GM19099 (cell line): ENCODE data around the gene MMP13.

Source experiments
- POLR2A ChIP-seq: IDR thresholded peaks from 3 replicates; pipeline ENCODE4 v1.6.1; 2011; ENCODE audit warnings: low read depth; ENCODE audit not compliant: insufficient read length; ENCODE audit errors: extremely low read depth

Gene MMP13

GRCh38 chr11:102950622-102951081, 4.9 kb downstream of the MMP13 start:
- no peak for TF ChIP-seq POLR2A

GRCh38 chr11:102946237-102946636, 9.3 kb downstream of the MMP13 start:
- TF ChIP-seq POLR2A, result no peak

GRCh38 chr11:102940714-102941588, 14.6 kb downstream of the MMP13 start:
- TF ChIP-seq POLR2A, result no peak

GRCh38 chr11:102936864-102937509, 18.5 kb downstream of the MMP13 start:
- no peak for TF ChIP-seq POLR2A

- no peak for TF ChIP-seq POLR2A
These were observed 20.0 kb downstream of the MMP13 start for GRCh38 chr11:102935514-102935913.

- no peak for TF ChIP-seq POLR2A
These were observed 20.8 kb downstream of the MMP13 start for GRCh38 chr11:102934735-102935134.

GRCh38 chr11:102933627-102934026, 21.9 kb downstream of the MMP13 start:
- no peak for TF ChIP-seq POLR2A

GRCh38 chr11:102932678-102933077, 22.9 kb downstream of the MMP13 start:
- no peak for TF ChIP-seq POLR2A

GRCh38 chr11:102930451-102930850, 25.1 kb downstream of the MMP13 start:
- no peak for TF ChIP-seq POLR2A

- no peak for TF ChIP-seq POLR2A
These were observed 25.6 kb downstream of the MMP13 start for GRCh38 chr11:102929972-102930371.

GRCh38 chr11:102929166-102929565, 26.4 kb downstream of the MMP13 start:
- no peak for TF ChIP-seq POLR2A

GRCh38 chr11:102928247-102928646, 27.3 kb downstream of the MMP13 start:
- no peak for TF ChIP-seq POLR2A

- no peak for TF ChIP-seq POLR2A
These were observed 27.9 kb downstream of the MMP13 start for GRCh38 chr11:102927624-102927990.

- no peak for TF ChIP-seq POLR2A
These were observed 28.4 kb downstream of the MMP13 start for GRCh38 chr11:102926961-102927623.

GRCh38 chr11:102926517-102926916, 29.0 kb downstream of the MMP13 start:
- TF ChIP-seq POLR2A, result no peak
